ENCODE data around the gene BCL11A.
A peak's percentile ranks its signal among the peaks of the same experiment; 100 is the strongest.

BCL11A gene

DNA sequence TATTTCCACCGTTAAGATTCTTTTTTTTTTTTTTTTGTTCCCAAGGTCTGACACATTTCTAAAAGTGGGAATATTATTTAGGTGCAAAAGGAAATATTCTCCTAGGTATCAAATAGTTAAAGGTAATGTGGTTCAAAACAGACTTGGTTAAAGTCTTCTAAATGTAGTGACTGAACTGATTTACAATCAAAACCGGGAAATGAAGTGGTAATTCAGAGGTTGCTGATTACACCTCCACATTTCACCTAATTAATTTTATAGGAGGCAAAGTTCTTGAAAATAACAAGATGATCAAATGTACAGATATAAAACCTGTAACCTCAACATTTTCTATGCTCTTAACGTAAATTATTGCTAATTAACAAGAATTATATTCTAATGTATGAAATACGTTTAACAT lies 5.1 kb downstream of the BCL11A start:
- DNase-seq (ENCODE audit: low read depth) = no peak
- peak overlapping the region; percentile 77 for H3K4me3 ChIP-seq (ENCODE audit: low read length)
- TF ChIP-seq, protein P1, sequence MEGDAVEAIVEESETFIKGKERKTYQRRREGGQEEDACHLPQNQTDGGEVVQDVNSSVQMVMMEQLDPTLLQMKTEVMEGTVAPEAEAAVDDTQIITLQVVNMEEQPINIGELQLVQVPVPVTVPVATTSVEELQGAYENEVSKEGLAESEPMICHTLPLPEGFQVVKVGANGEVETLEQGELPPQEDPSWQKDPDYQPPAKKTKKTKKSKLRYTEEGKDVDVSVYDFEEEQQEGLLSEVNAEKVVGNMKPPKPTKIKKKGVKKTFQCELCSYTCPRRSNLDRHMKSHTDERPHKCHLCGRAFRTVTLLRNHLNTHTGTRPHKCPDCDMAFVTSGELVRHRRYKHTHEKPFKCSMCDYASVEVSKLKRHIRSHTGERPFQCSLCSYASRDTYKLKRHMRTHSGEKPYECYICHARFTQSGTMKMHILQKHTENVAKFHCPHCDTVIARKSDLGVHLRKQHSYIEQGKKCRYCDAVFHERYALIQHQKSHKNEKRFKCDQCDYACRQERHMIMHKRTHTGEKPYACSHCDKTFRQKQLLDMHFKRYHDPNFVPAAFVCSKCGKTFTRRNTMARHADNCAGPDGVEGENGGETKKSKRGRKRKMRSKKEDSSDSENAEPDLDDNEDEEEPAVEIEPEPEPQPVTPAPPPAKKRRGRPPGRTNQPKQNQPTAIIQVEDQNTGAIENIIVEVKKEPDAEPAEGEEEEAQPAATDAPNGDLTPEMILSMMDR (IDR thresholded peaks at IDR 0.05; ENCODE audit: insufficient read depth, low read depth, low read length, missing control alignments) = no peak

GRCh38 chr2:60547841-60548240 lies 5.6 kb downstream of the BCL11A start:
- no peak overlapping the region for H3K4me3 ChIP-seq (ENCODE audit: low read length)
- TF ChIP-seq, protein P1 (IDR thresholded peaks at IDR 0.05; ENCODE audit: insufficient read depth, low read depth, low read length, missing control alignments) = no peak
- DNase-seq (ENCODE audit: low read depth) = no peak

DNA sequence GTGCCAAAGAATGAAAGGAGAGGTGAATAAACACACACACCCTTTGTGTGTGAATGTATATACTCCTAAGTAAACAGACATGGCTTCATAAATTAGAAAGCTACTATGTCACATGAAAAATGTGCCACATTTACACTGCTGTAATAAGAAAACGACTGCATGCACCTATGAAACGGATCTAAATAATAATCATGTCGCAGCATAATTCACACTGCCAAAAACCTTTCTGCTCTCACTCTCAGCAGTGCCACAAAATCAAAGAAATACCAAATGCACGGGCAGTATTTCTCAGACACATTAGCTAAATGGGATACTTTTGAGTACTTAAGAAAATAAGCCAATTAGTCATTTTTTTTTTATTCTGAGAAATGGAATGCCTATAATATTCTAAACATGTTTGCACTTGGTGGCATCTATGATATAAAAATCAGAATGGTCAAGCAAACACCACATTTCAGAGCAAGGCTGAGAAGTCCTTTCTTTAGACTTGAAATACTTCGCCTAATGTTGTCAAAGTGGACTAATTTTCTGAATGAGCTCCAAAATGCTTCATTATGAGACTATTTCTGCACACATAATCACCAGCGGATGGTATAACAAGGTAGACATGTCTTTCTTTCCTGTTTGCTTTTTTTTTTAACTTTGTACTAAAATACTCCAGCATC lies 6.6 kb downstream of the BCL11A start:
- DNase-seq (ENCODE audit: low read depth) = no peak
- peak overlapping the region; percentile 6 for H3K4me3 ChIP-seq (ENCODE audit: low read length)
- TF ChIP-seq, protein P1 (IDR thresholded peaks at IDR 0.05; ENCODE audit: insufficient read depth, low read depth, low read length, missing control alignments) = no peak

DNA sequence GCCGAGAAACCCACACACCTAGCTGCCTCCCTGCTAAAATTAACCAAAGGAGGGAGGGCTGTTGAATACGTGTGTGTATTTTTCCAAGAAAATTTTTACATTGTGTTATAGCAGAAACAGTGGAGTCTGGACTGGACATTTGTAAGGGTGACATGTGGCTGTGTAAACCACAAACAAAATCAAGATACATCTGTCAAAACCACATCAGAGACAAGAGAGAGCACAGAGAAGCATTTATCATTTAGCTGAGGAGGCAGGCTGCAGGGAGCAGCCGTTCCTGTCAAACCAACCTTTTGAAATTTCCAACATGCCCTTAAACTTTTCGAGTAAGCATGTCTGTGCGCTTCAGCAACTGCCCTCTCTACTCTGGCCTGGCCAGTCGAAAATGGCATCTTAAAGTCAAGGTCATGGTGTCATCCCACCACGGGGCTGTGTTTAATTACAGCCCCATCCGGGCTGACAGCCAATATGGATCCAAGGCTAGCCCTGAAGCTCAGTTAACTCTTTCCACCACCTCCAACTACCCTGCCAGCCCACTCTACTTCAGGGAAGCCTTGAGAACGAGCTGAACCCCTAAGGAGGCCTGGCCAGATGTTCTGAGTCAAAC lies 8.4 kb downstream of the BCL11A start:
- DNase-seq (ENCODE audit: low read depth) = no peak
- TF ChIP-seq, protein P1 (IDR thresholded peaks at IDR 0.05; ENCODE audit: insufficient read depth, low read depth, low read length, missing control alignments) = no peak
- H3K4me3 ChIP-seq (ENCODE audit: low read length) = no peak overlapping the region

DNA sequence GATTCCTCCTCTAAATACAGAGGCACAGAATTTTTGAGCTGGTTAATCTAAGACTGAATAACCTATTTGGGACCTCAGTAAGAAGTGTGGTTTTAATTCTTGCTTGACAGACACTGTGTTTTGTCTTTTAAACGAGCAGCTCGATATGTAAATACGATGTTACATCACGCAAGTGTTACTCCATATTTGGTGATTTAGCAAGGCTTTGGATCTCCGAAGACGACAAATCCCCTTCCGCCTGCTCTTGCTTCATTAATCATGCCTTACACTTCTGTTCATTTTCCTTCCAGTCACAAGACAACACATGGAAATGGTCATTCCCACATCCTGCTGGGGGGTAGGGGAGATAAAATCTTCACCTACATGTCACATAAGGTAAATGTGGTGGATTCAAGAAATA lies 9.4 kb downstream of the BCL11A start:
- peak; percentile 87 for DNase-seq (ENCODE audit: low read depth)
- no peak overlapping the region for H3K4me3 ChIP-seq (ENCODE audit: low read length)
- TF ChIP-seq, protein P1 (IDR thresholded peaks at IDR 0.05; ENCODE audit: insufficient read depth, low read depth, low read length, missing control alignments) = no peak

DNA sequence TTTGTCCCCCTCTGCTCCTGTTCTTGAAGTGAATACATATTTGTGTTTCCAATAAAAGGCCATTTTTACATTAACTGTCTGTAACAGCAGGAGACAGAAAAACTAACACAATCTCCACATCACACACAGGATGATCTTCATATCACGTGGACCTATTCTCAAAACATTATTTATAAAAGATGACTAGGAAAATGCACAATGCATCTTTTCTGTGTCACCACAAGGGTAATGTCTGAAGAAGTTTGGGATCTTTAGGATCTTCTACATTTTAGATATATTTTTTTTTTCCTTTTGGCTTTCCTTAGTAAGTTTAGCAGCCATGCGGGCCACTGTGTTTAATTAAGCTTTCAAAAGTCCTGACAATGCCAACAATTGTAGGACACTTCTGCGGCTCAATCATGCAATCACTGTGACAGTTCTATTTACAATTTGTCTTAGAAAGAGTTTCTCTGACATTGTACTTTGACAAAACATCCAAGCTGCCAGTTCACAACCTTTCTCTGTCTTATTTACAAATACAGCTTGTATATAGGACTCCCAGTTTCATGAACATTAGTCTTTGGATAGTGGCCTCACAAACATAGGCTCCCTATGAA lies 12.3 kb downstream of the BCL11A start:
- TF ChIP-seq, protein P1 (IDR thresholded peaks at IDR 0.05; ENCODE audit: insufficient read depth, low read depth, low read length, missing control alignments) = no peak
- no peak overlapping the region for H3K4me3 ChIP-seq (ENCODE audit: low read length)
- DNase-seq (ENCODE audit: low read depth) = no peak

All from epithelial cell of esophagus (primary cell).